Measurements from ENCODE around the gene ANTXR1.

The ANTXR1 gene

GRCh38 chr2:69213201-69213600 lies 200.2 kb downstream of the ANTXR1 start:
- DNase-seq (ENCODE audit: low read depth) = peak; percentile 45
- TF ChIP-seq CTCF (conservative IDR thresholded peaks at IDR 0.05; ENCODE audit: control insufficient read depth, insufficient read depth, low read depth, low read length) = no peak
- no peak overlapping the region for H3K4me3 ChIP-seq (ENCODE audit: control insufficient read depth, low read depth, low read length)

- DNase-seq (ENCODE audit: low read depth) = peak; percentile 36
Measured at GRCh38 chr2:69213782-69214181, 200.8 kb downstream of the ANTXR1 start.

GRCh38 chr2:69214898-69215297 lies 201.9 kb downstream of the ANTXR1 start:
- peak; percentile 84 for DNase-seq (ENCODE audit: low read depth)

More at GRCh38 chr2:69213782-69214181, 200.8 kb downstream of the ANTXR1 start:
- no peak overlapping the region for H3K4me3 ChIP-seq (ENCODE audit: control insufficient read depth, low read depth, low read length)
- no peak for TF ChIP-seq CTCF (conservative IDR thresholded peaks at IDR 0.05; ENCODE audit: control insufficient read depth, insufficient read depth, low read depth, low read length)

GRCh38 chr2:69216535-69217332 lies 203.8 kb downstream of the ANTXR1 start:
- peak; percentile 88 for DNase-seq (ENCODE audit: low read depth)
- TF ChIP-seq CTCF (conservative IDR thresholded peaks at IDR 0.05; ENCODE audit: control insufficient read depth, insufficient read depth, low read depth, low read length) = no peak
- H3K4me3 ChIP-seq (ENCODE audit: control insufficient read depth, low read depth, low read length) = no peak overlapping the region

More at GRCh38 chr2:69214898-69215297, 201.9 kb downstream of the ANTXR1 start:
- TF ChIP-seq CTCF (conservative IDR thresholded peaks at IDR 0.05; ENCODE audit: control insufficient read depth, insufficient read depth, low read depth, low read length) = no peak
- no peak overlapping the region for H3K4me3 ChIP-seq (ENCODE audit: control insufficient read depth, low read depth, low read length)

GRCh38 chr2:69217333-69218080 lies 204.5 kb downstream of the ANTXR1 start:
- DNase-seq (ENCODE audit: low read depth) = no peak
- H3K4me3 ChIP-seq (ENCODE audit: control insufficient read depth, low read depth, low read length) = no peak overlapping the region
- no peak for TF ChIP-seq CTCF (conservative IDR thresholded peaks at IDR 0.05; ENCODE audit: control insufficient read depth, insufficient read depth, low read depth, low read length)

- H3K4me3 ChIP-seq (ENCODE audit: control insufficient read depth, low read depth, low read length) = no peak overlapping the region
- TF ChIP-seq CTCF (conservative IDR thresholded peaks at IDR 0.05; ENCODE audit: control insufficient read depth, insufficient read depth, low read depth, low read length) = no peak
- no peak for DNase-seq (ENCODE audit: low read depth)
Measured at GRCh38 chr2:69221512-69221911, 208.5 kb downstream of the ANTXR1 start.

Measured in fibroblast of mammary gland (primary cell).